ENCODE measurements around the gene FHIT. TPM values are rescaled to one million over a fixed set of nuclear protein-coding genes. Genes with fewer than 3 reads are reported as not detected.
A peak's percentile ranks its signal among the peaks of the same experiment; 100 is the strongest.

The FHIT gene
- total and polyA plus RNA-seq, 2 of the 4 experiments (the other 2 are of a cell fraction) = 0.07 TPM; not detected in 1

- no peak overlapping the region for H2AFZ ChIP-seq (replicated peaks; ENCODE audit: low read length, poor library complexity)
- no peaks in the 10 kb centered on the region for H3K79me1 ChIP-seq (ENCODE audit: low read depth in 1 of 2, low read length in 2 of 2)
- no peak overlapping the region for H3K4me2 ChIP-seq (ENCODE audit: low read depth, low read length)
- H3K9me3 ChIP-seq (ENCODE audit: control insufficient read depth, insufficient read depth, low read length) = no peaks in the 10 kb centered on the region
- H4K91ac ChIP-seq (ENCODE audit: insufficient read depth, low read depth, low read length) = no peak overlapping the region
- dilution Hi-C loops (cut with HindIII; ENCODE audit: low sequenced_read_pairs, unreplicated experiment) = no loop called here
- in situ Hi-C loops (cut with MboI; ENCODE audit: low sequenced_read_pairs) = no loop called here
- ATAC-seq (ENCODE audit: low read depth) (peak; percentile 64), DNase-seq (peak; percentile 66)
- no peak overlapping the region for H4K5ac ChIP-seq (ENCODE audit: low read depth, low read length)
- no peak overlapping the region for H3K27ac ChIP-seq (ENCODE audit: insufficient read depth, low read length)
- H3K56ac ChIP-seq (ENCODE audit: extremely low read depth, insufficient read depth, low read length) = no peak overlapping the region
- BruUV-seq (replicated peaks) = no TSS peak
- intact Hi-C loops (cut with micrococcal nuclease) = no loop called here
- ChIA-PET POLR2A (ENCODE audit: unreplicated experiment) (no interaction called here), CTCF (no interaction called here)
- WGBS, 2 experiments (ENCODE audit: extremely low coverage in 2 of 2, insufficient read length in 1 of 2) = 0% methylated on average over 2 of the region's 3 CpGs; no CpG with 5 or more reads in 1 of the 2 experiments
- H4K20me1 ChIP-seq (ENCODE audit: insufficient read depth, low read length) = no peaks in the 10 kb centered on the region
- no peak overlapping the region for H3K4me3 ChIP-seq (ENCODE audit: insufficient read depth, low read depth, low read length)
- no peak overlapping the region for H4K8ac ChIP-seq (ENCODE audit: low read depth in 2 of 2, low read length in 2 of 2)
- no peak overlapping the region for H3K14ac ChIP-seq (replicated peaks; ENCODE audit: low read depth, low read length)
- no peak overlapping the region for H3K18ac ChIP-seq (ENCODE audit: low read depth, low read length)
- H3K9ac ChIP-seq (ENCODE audit: low read depth, low read length) = no peak overlapping the region
- H2BK20ac ChIP-seq (ENCODE audit: low read depth, low read length) = no peak overlapping the region
- H2BK5ac ChIP-seq (ENCODE audit: low read depth, low read length, poor library complexity, severe bottlenecking) = no peak overlapping the region
- H3K36me3 ChIP-seq (ENCODE audit: control insufficient read depth, insufficient read depth, low read length) = no peaks in the 10 kb centered on the region
- no peak overlapping the region for H3K4ac ChIP-seq (ENCODE audit: low read depth, low read length)
- no peak overlapping the region for H2BK120ac ChIP-seq (ENCODE audit: low read depth, low read length)
- TF ChIP-seq MAFK (IDR thresholded peaks at IDR 0.05; ENCODE audit: low read depth, low read length) (peak; percentile 98), CTCF (conservative IDR thresholded peaks at IDR 0.05; ENCODE audit: low read depth, low read length) (no peak), ELK1 (IDR thresholded peaks at IDR 0.05; ENCODE audit: borderline replicate concordance, low read depth, low read length) (no peak), FOS (IDR thresholded peaks at IDR 0.05; ENCODE audit: low read depth, low read length) (peak; percentile 17; the same call in 1 of the 2 replicates), CEBPB (IDR thresholded peaks at IDR 0.05; ENCODE audit: low read depth, low read length) (0 out of 2 replicates have a peak, but pooled peaks have one; percentile 16)
- no peak overlapping the region for H2AK9ac ChIP-seq (replicated peaks; ENCODE audit: low read depth, low read length, poor library complexity)
- no peak overlapping the region for H2BK15ac ChIP-seq (ENCODE audit: low read depth, low read length)
- no peaks in the 10 kb centered on the region for H3K9me1 ChIP-seq (ENCODE audit: insufficient read depth, low read length)
- no peaks in the 10 kb centered on the region for H3K4me1 ChIP-seq (ENCODE audit: control insufficient read depth, insufficient read depth, low read length)
- H3K23ac ChIP-seq (ENCODE audit: low read depth, low read length) = no peak overlapping the region
- no peaks in the 10 kb centered on the region for H3K27me3 ChIP-seq (ENCODE audit: control insufficient read depth, insufficient read depth, low read length)
- no peak overlapping the region for H2AK5ac ChIP-seq (ENCODE audit: low read depth, low read length)
These were observed 547.1 kb downstream of the FHIT start for GRCh38 chr3:60703956-60704736.
